ENCODE measurements around the gene PC.

The PC gene

GRCh38 chr11:66904981-66905521 lies 53.1 kb downstream of the PC start:
- Histone ChIP-seq H3K36me3 (ENCODE audit: control insufficient read depth in 1 of 2, insufficient read depth in 2 of 2, low read length in 2 of 2) (no peaks in the 10 kb centered on the region), H3K9ac (ENCODE audit: low read depth in 1 of 2, low read length in 2 of 2) (no peak overlapping the region), H3K4me1 (ENCODE audit: control insufficient read depth in 1 of 2, insufficient read depth in 2 of 2, low read length in 2 of 2) (peaks cover 3 to 22% of the 10 kb centered on the region in 2 donors), H3K4me3 (ENCODE audit: low read depth in 1 of 2, low read length in 2 of 2) (no peak overlapping the region), H3K9me3 (ENCODE audit: control insufficient read depth in 1 of 2, low read length in 2 of 2) (no peaks in the 10 kb centered on the region), H3K27me3 (ENCODE audit: control insufficient read depth in 1 of 2, insufficient read depth in 2 of 2, low read length in 2 of 2) (no peaks in the 10 kb centered on the region), H3K27ac (ENCODE audit: low read depth, low read length) (no peak overlapping the region)

DNA sequence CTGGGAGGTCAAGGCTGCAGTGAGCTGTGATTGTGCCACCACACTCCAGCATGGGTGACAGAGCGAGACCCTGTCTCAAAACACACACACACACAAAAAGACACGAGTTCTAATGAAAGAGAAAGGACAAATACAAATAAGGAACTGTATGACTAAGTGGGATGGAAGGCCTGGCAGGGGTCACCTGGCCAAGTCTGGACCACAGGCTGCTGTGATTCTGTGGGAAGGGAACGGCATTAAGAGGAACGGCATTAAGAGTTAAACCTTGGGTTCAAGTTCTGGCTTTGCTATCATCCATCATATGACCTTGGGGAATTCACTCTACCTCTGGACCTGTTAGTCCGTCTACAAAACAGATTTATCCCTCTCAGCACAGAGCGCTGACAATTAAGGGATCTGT lies 53.6 kb downstream of the PC start:
- H3K4me1 ChIP-seq (ENCODE audit: control insufficient read depth in 1 of 2, insufficient read depth in 2 of 2, low read length in 2 of 2) = peaks cover 3 to 22% of the 10 kb centered on the region in 2 donors
- H3K27ac ChIP-seq (ENCODE audit: low read depth, low read length) = no peak overlapping the region
- H3K9me3 ChIP-seq (ENCODE audit: control insufficient read depth in 1 of 2, low read length in 2 of 2) = no peaks in the 10 kb centered on the region
- no peaks in the 10 kb centered on the region for H3K36me3 ChIP-seq (ENCODE audit: control insufficient read depth in 1 of 2, insufficient read depth in 2 of 2, low read length in 2 of 2)
- no peaks in the 10 kb centered on the region for H3K27me3 ChIP-seq (ENCODE audit: control insufficient read depth in 1 of 2, insufficient read depth in 2 of 2, low read length in 2 of 2)
- no peak overlapping the region for H3K9ac ChIP-seq (ENCODE audit: low read depth in 1 of 2, low read length in 2 of 2)
- no peak overlapping the region for H3K4me3 ChIP-seq (ENCODE audit: low read depth in 1 of 2, low read length in 2 of 2)

DNA sequence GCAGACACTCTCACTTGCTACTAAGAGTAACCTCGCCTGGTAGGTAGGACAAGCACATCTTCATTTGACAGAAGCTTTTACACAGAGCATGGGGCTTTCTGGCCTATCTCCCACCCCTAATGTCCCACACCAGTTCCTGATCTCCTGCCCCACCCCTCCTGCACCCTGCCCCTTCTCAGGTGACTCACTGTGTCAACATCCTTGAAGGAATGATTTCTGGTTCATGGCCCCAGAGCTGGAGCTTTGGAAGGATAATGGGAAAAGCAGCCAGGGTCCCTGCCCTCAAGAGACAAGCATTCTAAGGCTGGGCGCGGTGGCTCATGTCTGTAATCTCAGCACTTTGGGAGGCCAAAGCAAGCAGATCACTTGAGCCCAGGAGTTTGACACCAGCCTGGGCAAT lies 54.1 kb downstream of the PC start:
- Histone ChIP-seq H3K9me3 (ENCODE audit: control insufficient read depth in 1 of 2, low read length in 2 of 2) (no peaks in the 10 kb centered on the region), H3K9ac (ENCODE audit: low read depth in 1 of 2, low read length in 2 of 2) (no peak overlapping the region), H3K4me1 (ENCODE audit: control insufficient read depth in 1 of 2, insufficient read depth in 2 of 2, low read length in 2 of 2) (peaks cover 3 to 22% of the 10 kb centered on the region in 2 donors), H3K27me3 (ENCODE audit: control insufficient read depth in 1 of 2, insufficient read depth in 2 of 2, low read length in 2 of 2) (no peaks in the 10 kb centered on the region), H3K27ac (ENCODE audit: low read depth, low read length) (no peak overlapping the region), H3K36me3 (ENCODE audit: control insufficient read depth in 1 of 2, insufficient read depth in 2 of 2, low read length in 2 of 2) (no peaks in the 10 kb centered on the region), H3K4me3 (ENCODE audit: low read depth in 1 of 2, low read length in 2 of 2) (no peak overlapping the region)

DNA sequence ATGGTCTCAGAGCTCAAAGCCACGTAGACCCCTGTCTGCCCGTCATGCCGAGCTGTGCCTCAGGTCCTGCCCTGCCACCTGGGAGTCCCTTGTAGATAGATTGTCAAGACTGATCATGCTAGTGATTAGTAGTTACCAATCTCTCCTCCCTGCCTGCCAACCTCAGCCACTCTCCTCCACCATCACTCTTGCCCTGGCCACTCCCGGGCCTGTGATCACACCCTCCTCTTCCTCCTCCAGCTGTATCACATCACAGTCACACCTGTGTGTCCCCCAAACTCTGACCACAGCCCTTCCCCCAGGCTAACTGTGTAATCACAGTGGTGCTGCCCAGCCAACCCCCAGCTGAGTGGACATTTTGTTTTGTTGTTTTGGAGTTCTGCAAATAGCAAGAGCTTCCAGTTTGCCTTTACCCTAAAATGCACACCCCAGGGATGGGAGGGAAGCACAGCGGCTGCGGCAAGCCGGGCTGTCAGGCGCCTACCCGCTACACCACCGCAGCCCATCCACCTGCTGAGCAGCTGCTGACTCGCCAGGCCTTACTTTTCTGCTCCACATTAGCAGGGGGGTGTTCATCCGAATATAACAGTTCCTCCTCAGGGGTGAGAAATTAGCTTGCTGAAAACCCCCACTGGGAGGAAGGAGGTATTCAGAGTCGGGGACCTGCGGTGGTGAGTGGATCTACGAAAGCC lies 55.6 kb downstream of the PC start:
- Histone ChIP-seq H3K27me3 (ENCODE audit: control insufficient read depth in 1 of 2, insufficient read depth in 2 of 2, low read length in 2 of 2) (no peaks in the 10 kb centered on the region), H3K27ac (ENCODE audit: low read depth, low read length) (no peak overlapping the region), H3K4me3 (ENCODE audit: low read depth in 1 of 2, low read length in 2 of 2) (no peak overlapping the region), H3K9me3 (ENCODE audit: control insufficient read depth in 1 of 2, low read length in 2 of 2) (no peaks in the 10 kb centered on the region), H3K4me1 (ENCODE audit: control insufficient read depth in 1 of 2, insufficient read depth in 2 of 2, low read length in 2 of 2) (peaks cover 3 to 22% of the 10 kb centered on the region in 2 donors), H3K36me3 (ENCODE audit: control insufficient read depth in 1 of 2, insufficient read depth in 2 of 2, low read length in 2 of 2) (no peaks in the 10 kb centered on the region), H3K9ac (ENCODE audit: low read depth in 1 of 2, low read length in 2 of 2) (no peak overlapping the region)

DNA sequence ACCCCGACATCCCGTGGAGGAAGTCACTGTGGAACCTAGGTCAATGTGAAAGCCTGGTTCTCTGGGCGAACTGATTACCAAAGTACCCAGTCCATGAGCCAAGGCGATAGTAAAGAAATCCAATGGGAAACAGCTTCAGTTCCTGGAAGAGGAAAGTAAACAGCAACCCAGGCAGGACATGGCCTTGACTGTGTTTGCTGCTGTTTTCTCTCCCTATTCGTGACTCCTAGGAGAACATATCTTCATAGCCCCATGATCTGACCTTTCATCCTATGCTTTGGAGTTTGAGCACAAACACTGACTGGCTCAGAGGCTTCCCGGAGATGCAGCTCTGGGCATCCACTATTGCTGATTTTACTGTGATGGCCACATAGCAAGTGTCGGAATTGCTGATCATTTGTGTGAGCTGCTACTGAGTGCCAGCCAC lies 56.2 kb downstream of the PC start:
- no peaks in the 10 kb centered on the region for H3K27me3 ChIP-seq (ENCODE audit: control insufficient read depth in 1 of 2, insufficient read depth in 2 of 2, low read length in 2 of 2)
- H3K9ac ChIP-seq (ENCODE audit: low read depth in 1 of 2, low read length in 2 of 2) = no peak overlapping the region
- H3K4me1 ChIP-seq (ENCODE audit: control insufficient read depth in 1 of 2, insufficient read depth in 2 of 2, low read length in 2 of 2) = peaks cover 3 to 22% of the 10 kb centered on the region in 2 donors
- H3K9me3 ChIP-seq (ENCODE audit: control insufficient read depth in 1 of 2, low read length in 2 of 2) = no peaks in the 10 kb centered on the region
- H3K36me3 ChIP-seq (ENCODE audit: control insufficient read depth in 1 of 2, insufficient read depth in 2 of 2, low read length in 2 of 2) = no peaks in the 10 kb centered on the region
- no peak overlapping the region for H3K27ac ChIP-seq (ENCODE audit: low read depth, low read length)
- no peak overlapping the region for H3K4me3 ChIP-seq (ENCODE audit: low read depth in 1 of 2, low read length in 2 of 2)

- no peak overlapping the region for H3K27ac ChIP-seq (ENCODE audit: low read depth, low read length)
Measured at GRCh38 chr11:66894141-66894540, 64.0 kb downstream of the PC start.

GRCh38 chr11:66892911-66893310 lies 65.3 kb downstream of the PC start:
- H3K36me3 ChIP-seq (ENCODE audit: control insufficient read depth in 1 of 2, insufficient read depth in 2 of 2, low read length in 2 of 2) = no peaks in the 10 kb centered on the region
- no peak overlapping the region for H3K4me3 ChIP-seq (ENCODE audit: low read depth in 1 of 2, low read length in 2 of 2)
- no peaks in the 10 kb centered on the region for H3K27me3 ChIP-seq (ENCODE audit: control insufficient read depth in 1 of 2, insufficient read depth in 2 of 2, low read length in 2 of 2)
- H3K27ac ChIP-seq (ENCODE audit: low read depth, low read length) = no peak overlapping the region
- peaks cover 0 to 5% of the 10 kb centered on the region in 2 donors for H3K4me1 ChIP-seq (ENCODE audit: control insufficient read depth in 1 of 2, insufficient read depth in 2 of 2, low read length in 2 of 2)
- no peak overlapping the region for H3K9ac ChIP-seq (ENCODE audit: low read depth in 1 of 2, low read length in 2 of 2)
- no peaks in the 10 kb centered on the region for H3K9me3 ChIP-seq (ENCODE audit: control insufficient read depth in 1 of 2, low read length in 2 of 2)

More at GRCh38 chr11:66894141-66894540, 64.0 kb downstream of the PC start:
- H3K36me3 ChIP-seq (ENCODE audit: control insufficient read depth in 1 of 2, insufficient read depth in 2 of 2, low read length in 2 of 2) = no peaks in the 10 kb centered on the region
- no peaks in the 10 kb centered on the region for H3K9me3 ChIP-seq (ENCODE audit: control insufficient read depth in 1 of 2, low read length in 2 of 2)
- H3K9ac ChIP-seq (ENCODE audit: low read depth in 1 of 2, low read length in 2 of 2) = no peak overlapping the region
- no peaks in the 10 kb centered on the region for H3K27me3 ChIP-seq (ENCODE audit: control insufficient read depth in 1 of 2, insufficient read depth in 2 of 2, low read length in 2 of 2)
- H3K4me1 ChIP-seq (ENCODE audit: control insufficient read depth in 1 of 2, insufficient read depth in 2 of 2, low read length in 2 of 2) = peaks cover 0 to 5% of the 10 kb centered on the region in 2 donors
- H3K4me3 ChIP-seq (ENCODE audit: low read depth in 1 of 2, low read length in 2 of 2) = no peak overlapping the region

- Histone ChIP-seq H3K4me3 (ENCODE audit: low read depth in 1 of 2, low read length in 2 of 2) (no peak overlapping the region), H3K4me1 (ENCODE audit: control insufficient read depth in 1 of 2, insufficient read depth in 2 of 2, low read length in 2 of 2) (peaks cover 0 to 5% of the 10 kb centered on the region in 2 donors), H3K27ac (ENCODE audit: low read depth, low read length) (no peak overlapping the region), H3K27me3 (ENCODE audit: control insufficient read depth in 1 of 2, insufficient read depth in 2 of 2, low read length in 2 of 2) (no peaks in the 10 kb centered on the region), H3K9ac (ENCODE audit: low read depth in 1 of 2, low read length in 2 of 2) (no peak overlapping the region), H3K36me3 (ENCODE audit: control insufficient read depth in 1 of 2, insufficient read depth in 2 of 2, low read length in 2 of 2) (no peaks in the 10 kb centered on the region), H3K9me3 (ENCODE audit: control insufficient read depth in 1 of 2, low read length in 2 of 2) (no peaks in the 10 kb centered on the region)
Measured at GRCh38 chr11:66891851-66892660, 66.1 kb downstream of the PC start.

GRCh38 chr11:66889960-66890359 lies 68.2 kb downstream of the PC start:
- Histone ChIP-seq H3K27ac (ENCODE audit: low read depth, low read length) (no peak overlapping the region), H3K9ac (ENCODE audit: low read depth in 1 of 2, low read length in 2 of 2) (no peak overlapping the region), H3K4me1 (ENCODE audit: control insufficient read depth in 1 of 2, insufficient read depth in 2 of 2, low read length in 2 of 2) (peaks cover 0 to 5% of the 10 kb centered on the region in 2 donors), H3K36me3 (ENCODE audit: control insufficient read depth in 1 of 2, insufficient read depth in 2 of 2, low read length in 2 of 2) (no peaks in the 10 kb centered on the region), H3K4me3 (ENCODE audit: low read depth in 1 of 2, low read length in 2 of 2) (no peak overlapping the region), H3K27me3 (ENCODE audit: control insufficient read depth in 1 of 2, insufficient read depth in 2 of 2, low read length in 2 of 2) (no peaks in the 10 kb centered on the region), H3K9me3 (ENCODE audit: control insufficient read depth in 1 of 2, low read length in 2 of 2) (no peaks in the 10 kb centered on the region)

- H3K36me3 ChIP-seq (ENCODE audit: control insufficient read depth in 1 of 2, insufficient read depth in 2 of 2, low read length in 2 of 2) = no peaks in the 10 kb centered on the region
- H3K27ac ChIP-seq (ENCODE audit: low read depth, low read length) = no peak overlapping the region
- no peak overlapping the region for H3K9ac ChIP-seq (ENCODE audit: low read depth in 1 of 2, low read length in 2 of 2)
- H3K9me3 ChIP-seq (ENCODE audit: control insufficient read depth in 1 of 2, low read length in 2 of 2) = no peaks in the 10 kb centered on the region
- H3K4me3 ChIP-seq (ENCODE audit: low read depth in 1 of 2, low read length in 2 of 2) = no peak overlapping the region
- H3K4me1 ChIP-seq (ENCODE audit: control insufficient read depth in 1 of 2, insufficient read depth in 2 of 2, low read length in 2 of 2) = peaks cover 2 to 5% of the 10 kb centered on the region in 2 donors
- no peaks in the 10 kb centered on the region for H3K27me3 ChIP-seq (ENCODE audit: control insufficient read depth in 1 of 2, insufficient read depth in 2 of 2, low read length in 2 of 2)
Measured at GRCh38 chr11:66888282-66888681, 69.9 kb downstream of the PC start.
